Activated CD4-positive, alpha-beta T cell treated with anti-CD3 and anti-CD28 coated beads for 36 hours (primary cell): ENCODE results near the gene P2RX4. TPM values are rescaled to one million over a fixed set of nuclear protein-coding genes. Genes with fewer than 3 reads are reported as not detected.
"Not testable (repeated sequence)": the region's sequence is repeated elsewhere in the genome, so short reads cannot be mapped to it uniquely, and the experiment has no call there.

Experiments
- ATAC-seq: fragments of 200-7000 bp; cut with Tn5 transposase; one replicate; pipeline ENCODE4 v1.10.0; 2021; ENCODE audit warnings: mild to moderate bottlenecking, moderate library complexity
- CTCF ChIA-PET: fragments of 350-600 bp; sonication (Branson Sonifier 250); formaldehyde crosslinking; loops from one replicate; lab custom pipeline; 2021; ENCODE audit warnings: antibody characterized with exemption; lab: Charles Lee
- POLR2A ChIA-PET: fragments of 350-600 bp; sonication (Branson Sonifier 250); formaldehyde crosslinking; loops from one replicate; lab custom pipeline; 2021; ENCODE audit warnings: antibody characterized with exemption, inconsistent platforms; lab: Charles Lee
- DNase-seq: peaks from one replicate; pipeline ENCODE4 v3.0.0-alpha.2; 2020
- H3K27ac Mint-ChIP-seq: one replicate; pipeline ENCODE4 v1.8.0; 2021; ENCODE audit warnings: mixed read lengths
- H3K27me3 Mint-ChIP-seq: one replicate; pipeline ENCODE4 v1.8.0; 2021; ENCODE audit warnings: mixed read lengths
- H3K36me3 Mint-ChIP-seq: one replicate; pipeline ENCODE4 v1.8.0; 2021; ENCODE audit warnings: low read depth, mixed read lengths
- H3K4me1 Mint-ChIP-seq: one replicate; pipeline ENCODE4 v1.8.0; 2021; ENCODE audit warnings: mixed read lengths
- H3K4me3 Mint-ChIP-seq: one replicate; pipeline ENCODE4 v1.8.0; 2021; ENCODE audit warnings: mild to moderate bottlenecking, moderate library complexity, mixed read lengths
- H3K9me3 Mint-ChIP-seq: one replicate; pipeline ENCODE4 v1.8.0; 2021; ENCODE audit warnings: low read depth, mixed read lengths
- intact Hi-C, 2 experiments: fragments of 100-400 bp; cut with DNase I in 1 of 2; cut with micrococcal nuclease in 1 of 2; formaldehyde crosslinking; loops; one replicate each; pipeline versions ENCODE4 v1.14.2 to v1.15.1; 2022 to 2024; cut with DNase I, micrococcal nuclease
- total RNA-seq, 2 experiments: library from RNA; stranded (reverse); gene quantifications; one replicate each; pipeline ENCODE4 v1.2.3, GENCODE V29; 2021

Gene P2RX4
- total RNA-seq, 2 experiments from 2014 or later = 21.2 to 21.6 TPM

DNA sequence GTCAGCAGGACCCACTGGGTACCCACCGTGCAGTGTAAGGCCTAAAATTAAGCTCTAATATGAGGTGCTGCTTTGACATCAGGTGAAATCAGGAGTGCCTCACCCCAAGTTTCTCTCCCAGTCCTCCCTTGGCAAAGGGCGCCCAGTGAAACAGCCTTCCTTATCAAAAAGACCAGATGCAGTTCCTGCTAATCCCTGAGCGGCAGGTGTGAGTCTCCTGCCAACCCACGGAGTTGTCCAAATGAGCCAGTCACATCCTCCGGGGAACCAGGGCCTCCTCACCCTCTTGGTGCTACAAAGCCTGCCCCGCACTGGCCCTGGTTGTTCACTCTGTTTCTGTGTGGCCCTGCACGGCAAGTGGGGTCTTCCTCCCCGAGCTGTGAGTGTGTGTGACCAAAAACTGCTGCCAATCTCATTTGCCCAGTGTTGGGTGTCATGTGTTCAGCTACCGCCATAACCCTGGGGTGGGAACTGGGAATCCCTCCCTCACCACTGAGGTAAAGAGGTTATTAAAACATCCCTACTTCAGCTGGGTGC lies 20.2 kb upstream of the P2RX4 start:
- POLR2A ChIA-PET = no interaction called here
- ATAC-seq (no peak), DNase-seq (no peak)
- Mint-ChIP-seq H3K4me1 (no peaks in the 10 kb centered on the region), H3K27ac (no peak overlapping the region), H3K36me3 (peaks cover 3% of the 10 kb centered on the region), H3K27me3 (no peaks in the 10 kb centered on the region), H3K4me3 (no peak overlapping the region), H3K9me3 (no peaks in the 10 kb centered on the region)
- intact Hi-C loops = no loop called here
- CTCF ChIA-PET = interaction anchor here (1.0 kb wide), 1 partner anchor 87 kb away, joined by 4 read pairs; no protein-coding TSS in a partner anchor

DNA sequence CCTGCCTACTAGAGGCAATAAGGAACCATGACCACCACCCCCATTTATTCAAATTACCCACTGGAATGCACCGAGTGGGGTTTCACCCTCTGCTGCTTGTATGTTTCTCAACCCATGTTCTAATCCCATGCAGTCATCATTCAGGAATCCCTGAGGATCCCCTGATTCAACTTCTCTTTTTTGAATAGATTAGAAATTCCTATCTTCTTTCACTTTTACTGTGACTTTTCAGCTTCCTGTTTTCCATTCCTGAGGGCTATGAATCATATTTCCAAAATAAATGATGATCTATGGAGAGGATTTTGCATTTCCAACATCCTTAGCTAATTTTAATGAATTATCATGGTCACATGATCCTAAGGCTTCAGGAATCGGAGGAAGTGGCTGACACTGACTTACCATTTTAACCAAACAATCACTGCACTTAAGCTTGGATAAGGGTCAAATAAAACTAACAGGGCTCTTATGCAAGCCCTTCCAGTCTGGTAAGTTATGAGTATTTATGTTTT lies 19.4 kb upstream of the P2RX4 start:
- CTCF ChIA-PET = interaction anchor here (0.7 to 1.5 kb wide), 4 partner anchors 34 to 131 kb away, joined by 3 to 5 read pairs (median 3); no protein-coding TSS in a partner anchor
- H3K36me3 Mint-ChIP-seq = no peaks in the 10 kb centered on the region
- H3K4me1 Mint-ChIP-seq = no peaks in the 10 kb centered on the region

DNA sequence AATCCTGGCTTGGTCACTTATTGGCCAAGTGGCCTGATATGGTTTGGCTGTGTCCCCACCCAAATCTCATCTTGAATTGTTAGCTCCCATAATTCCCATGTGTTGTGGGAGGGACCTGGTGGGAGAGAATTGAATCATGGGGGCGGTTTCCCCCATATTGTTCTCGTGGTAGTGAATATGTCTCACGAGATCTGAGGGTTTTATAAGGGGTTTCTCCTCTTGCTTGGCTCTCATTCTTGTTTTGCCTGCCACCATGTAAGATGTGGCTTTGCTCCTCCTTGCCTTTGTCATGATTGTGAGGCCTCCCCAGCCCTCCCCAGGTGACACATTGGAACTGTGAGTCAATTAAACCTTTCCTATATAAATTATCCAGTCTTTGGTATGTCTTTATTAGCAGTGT lies 18.8 kb upstream of the P2RX4 start:
- Mint-ChIP-seq H3K27ac (no peak overlapping the region), H3K4me3 (no peak overlapping the region), H3K9me3 (no peaks in the 10 kb centered on the region), H3K27me3 (no peaks in the 10 kb centered on the region), H3K4me1 (no peaks in the 10 kb centered on the region), H3K36me3 (no peaks in the 10 kb centered on the region)
- intact Hi-C loops = no loop called here
- ATAC-seq (no peak), DNase-seq (no peak)
- CTCF ChIA-PET = interaction anchor here (0.6 to 1.6 kb wide), 8 partner anchors 8 to 222 kb away, joined by 3 to 7 read pairs (median 3); no protein-coding TSS in a partner anchor
- POLR2A ChIA-PET = no interaction called here

More for the DNA sequence above, 19.4 kb upstream of the P2RX4 start:
- Mint-ChIP-seq H3K9me3 (no peaks in the 10 kb centered on the region), H3K27ac (no peak overlapping the region), H3K27me3 (no peaks in the 10 kb centered on the region), H3K4me3 (no peak overlapping the region)
- POLR2A ChIA-PET = no interaction called here
- no peak for DNase-seq
- no peak for ATAC-seq
- intact Hi-C loops = no loop called here

DNA sequence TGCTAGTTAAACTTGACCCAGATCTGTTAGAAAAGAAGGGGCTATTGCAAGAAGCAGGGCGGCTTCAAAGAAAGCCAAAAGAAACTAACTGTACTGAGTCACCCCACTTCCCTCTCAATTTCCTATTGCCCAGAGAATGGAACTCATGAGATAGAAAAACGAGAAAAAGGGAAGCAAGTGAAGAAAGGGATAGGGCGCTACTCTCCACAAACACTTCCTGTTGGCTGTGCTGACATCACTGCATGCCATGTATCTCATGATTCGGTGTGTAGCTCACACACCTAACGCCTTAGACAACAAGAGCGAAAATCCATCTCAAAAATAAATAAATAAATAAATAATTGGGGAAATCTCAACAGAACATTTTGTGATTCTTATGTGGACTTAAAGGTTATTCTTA lies 13.0 kb upstream of the P2RX4 start:
- no peak overlapping the region for H3K27ac Mint-ChIP-seq
- no peaks in the 10 kb centered on the region for H3K9me3 Mint-ChIP-seq
- peaks cover 12% of the 10 kb centered on the region for H3K4me1 Mint-ChIP-seq
- DNase-seq (no peak), ATAC-seq (peak; percentile 75)
- H3K27me3 Mint-ChIP-seq = no peaks in the 10 kb centered on the region
- CTCF ChIA-PET = interaction anchor here (0.6 to 1.3 kb wide), 5 partner anchors 10 to 614 kb away, joined by 3 to 4 read pairs (median 3); no protein-coding TSS in a partner anchor
- no peak overlapping the region for H3K4me3 Mint-ChIP-seq
- intact Hi-C loops = no loop called here
- H3K36me3 Mint-ChIP-seq = no peaks in the 10 kb centered on the region
- POLR2A ChIA-PET = no interaction called here

DNA sequence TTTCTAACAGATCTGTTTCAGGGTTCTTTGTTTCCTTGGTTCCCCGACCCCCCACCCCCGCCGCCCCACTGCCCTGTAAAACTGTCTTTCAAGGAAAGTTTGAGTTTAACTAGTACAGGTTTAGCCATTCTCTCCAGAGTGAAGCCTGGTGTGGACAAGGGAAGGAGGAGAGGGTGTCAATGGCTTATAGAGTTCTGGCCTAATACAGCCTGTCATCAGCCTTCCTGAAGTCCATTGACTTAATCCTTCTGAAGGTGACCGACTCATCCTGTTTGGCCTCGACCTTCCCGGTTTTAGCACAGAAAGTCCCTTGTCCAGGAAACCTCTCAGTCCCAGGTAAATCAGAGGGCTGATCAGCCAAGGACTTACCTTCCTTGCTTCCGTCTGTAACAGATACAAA lies 11.0 kb upstream of the P2RX4 start:
- Mint-ChIP-seq H3K4me3 (no peak overlapping the region), H3K9me3 (no peaks in the 10 kb centered on the region), H3K27me3 (no peaks in the 10 kb centered on the region), H3K27ac (no peak overlapping the region), H3K4me1 (peaks cover 12% of the 10 kb centered on the region), H3K36me3 (no peaks in the 10 kb centered on the region)
- ChIA-PET POLR2A (no interaction called here), CTCF (interaction anchor here (1.2 kb wide), 1 partner anchor 137 kb away, joined by 3 read pairs; no protein-coding TSS in a partner anchor)
- ATAC-seq = no peak
- DNase-seq = no peak
- intact Hi-C loops = no loop called here

DNA sequence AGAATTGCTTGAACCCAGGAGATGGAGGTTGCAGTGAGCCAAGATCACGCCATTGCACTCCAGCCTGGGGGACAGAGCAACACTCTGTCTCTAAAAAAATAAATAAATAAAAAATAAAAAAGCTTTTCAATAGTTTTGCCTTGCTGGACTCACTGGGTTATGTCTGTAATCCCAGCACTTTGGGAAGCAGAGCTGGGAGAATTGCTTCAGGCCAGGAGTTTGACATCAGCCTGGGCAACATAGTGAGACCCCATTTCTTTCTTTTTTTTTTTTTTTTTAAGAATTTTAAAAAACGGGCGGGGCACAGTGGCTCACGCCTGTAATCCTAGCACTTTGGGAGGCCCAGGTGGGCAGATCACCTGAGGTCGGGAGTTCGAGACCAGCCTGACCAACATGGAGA lies 8.8 kb upstream of the P2RX4 start:
- H3K36me3 Mint-ChIP-seq, DNase-seq, CTCF ChIA-PET, intact Hi-C loops, H3K9me3 Mint-ChIP-seq, H3K4me3 Mint-ChIP-seq, ATAC-seq, H3K27me3 Mint-ChIP-seq, H3K27ac Mint-ChIP-seq, POLR2A ChIA-PET: not testable (repeated sequence)
- H3K4me1 Mint-ChIP-seq = peaks cover 19% of the 10 kb centered on the region

DNA sequence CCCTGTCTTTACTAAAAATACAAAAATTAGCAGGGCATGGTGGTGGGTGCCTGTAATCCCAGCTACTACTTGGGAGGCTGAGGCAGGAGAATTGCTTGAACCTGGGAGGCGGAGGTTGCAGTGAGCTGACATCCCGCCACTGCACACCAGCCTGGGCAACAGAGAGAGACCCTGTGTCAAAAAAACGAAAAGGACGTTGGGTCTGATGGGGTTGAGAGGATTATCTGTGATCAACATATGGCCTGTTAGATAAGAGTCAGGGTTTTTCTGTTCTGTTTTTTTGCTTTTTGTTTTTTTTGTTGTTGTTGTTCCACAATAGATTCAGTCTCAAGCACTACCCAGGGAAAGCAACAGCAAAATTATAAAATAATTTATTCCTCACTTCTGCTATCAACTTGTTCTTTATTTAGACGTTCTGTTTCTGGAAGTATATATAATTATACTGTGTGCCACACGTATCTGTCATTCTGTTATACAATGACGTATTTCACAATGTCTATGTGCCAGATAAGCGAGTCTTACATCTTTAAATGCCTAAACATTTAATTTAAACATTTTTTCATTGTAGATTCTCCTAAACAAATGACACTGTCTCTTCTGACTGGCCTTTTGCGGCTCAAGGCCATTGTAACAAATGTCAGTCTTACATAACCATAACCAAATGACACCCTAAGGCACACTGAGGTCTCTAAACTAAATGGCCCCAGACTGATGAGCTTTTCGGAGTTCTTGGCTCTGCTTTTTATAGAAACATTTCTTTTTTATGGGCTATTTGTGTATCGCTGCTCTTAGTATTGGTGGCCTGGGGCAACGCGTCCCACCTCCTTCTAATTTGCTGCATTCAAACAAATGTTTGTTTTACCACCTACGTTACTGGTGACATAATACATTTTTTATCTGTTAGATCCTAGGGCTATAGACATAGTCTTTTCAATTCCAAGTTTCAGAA lies 7.2 kb upstream of the P2RX4 start:
- ATAC-seq (no peak), DNase-seq (no peak)
- intact Hi-C loops = no loop called here
- no peaks in the 10 kb centered on the region for H3K27me3 Mint-ChIP-seq
- no peaks in the 10 kb centered on the region for H3K36me3 Mint-ChIP-seq
- H3K4me1 Mint-ChIP-seq = peaks cover 13% of the 10 kb centered on the region
- H3K9me3 Mint-ChIP-seq = no peaks in the 10 kb centered on the region
- CTCF ChIA-PET = interaction anchor here (0.6 kb wide), 2 partner anchors 208 to 296 kb away, joined by 4 read pairs; no protein-coding TSS in a partner anchor
- no peak overlapping the region for H3K4me3 Mint-ChIP-seq
- no peak overlapping the region for H3K27ac Mint-ChIP-seq
- POLR2A ChIA-PET = no interaction called here

DNA sequence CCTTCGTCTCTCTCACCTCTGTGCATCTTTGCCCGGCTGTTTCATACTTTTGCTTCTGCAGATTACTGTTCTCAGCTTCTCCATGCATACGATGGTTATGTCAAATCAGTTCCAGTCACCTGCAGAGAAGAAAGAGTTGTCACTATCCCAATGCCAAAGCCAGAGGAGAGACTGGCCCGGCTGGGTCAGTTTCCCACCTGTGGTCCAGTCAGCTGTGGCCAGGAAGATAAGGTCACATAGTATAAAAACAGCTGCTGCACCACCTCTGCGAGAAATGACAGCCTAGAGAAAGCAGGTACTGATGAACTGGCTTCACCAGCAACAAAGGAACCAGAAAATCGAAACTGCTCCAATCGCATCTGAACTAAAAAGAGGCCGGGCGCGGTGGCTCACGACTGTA lies 6.4 kb upstream of the P2RX4 start:
- Mint-ChIP-seq H3K27ac (no peak overlapping the region), H3K27me3 (no peaks in the 10 kb centered on the region), H3K36me3 (no peaks in the 10 kb centered on the region), H3K4me1 (peaks cover 7% of the 10 kb centered on the region), H3K9me3 (no peaks in the 10 kb centered on the region), H3K4me3 (no peak overlapping the region)
- intact Hi-C loops = no loop called here
- ChIA-PET CTCF (no interaction called here), POLR2A (no interaction called here)
- no peak for DNase-seq
- no peak for ATAC-seq

DNA sequence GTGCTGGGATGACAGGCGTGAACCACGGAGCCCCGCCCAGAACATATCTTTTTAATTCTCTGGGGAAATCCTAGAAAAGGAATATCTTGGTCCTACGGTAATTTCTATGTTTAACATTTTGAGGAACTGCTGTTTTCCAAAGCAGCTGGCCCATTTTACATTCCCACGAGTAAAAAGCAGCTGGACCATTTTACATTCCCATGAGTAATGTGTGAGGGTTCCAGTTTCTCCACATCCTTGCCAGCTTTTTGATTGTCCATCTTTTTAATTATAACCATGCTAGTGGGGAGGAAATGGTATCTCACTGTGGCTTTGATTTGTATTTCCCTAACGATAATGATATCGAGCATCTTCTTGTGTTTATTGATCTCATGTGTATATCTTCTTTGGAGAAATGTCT lies 4.4 kb upstream of the P2RX4 start:
- Mint-ChIP-seq H3K9me3 (no peaks in the 10 kb centered on the region), H3K4me3 (no peak overlapping the region), H3K27ac (no peak overlapping the region), H3K36me3 (no peaks in the 10 kb centered on the region), H3K4me1 (peaks cover 10% of the 10 kb centered on the region), H3K27me3 (no peaks in the 10 kb centered on the region)
- POLR2A ChIA-PET = no interaction called here
- intact Hi-C loops = no loop called here
- CTCF ChIA-PET = no interaction called here
- no peak for ATAC-seq
- DNase-seq = no peak

DNA sequence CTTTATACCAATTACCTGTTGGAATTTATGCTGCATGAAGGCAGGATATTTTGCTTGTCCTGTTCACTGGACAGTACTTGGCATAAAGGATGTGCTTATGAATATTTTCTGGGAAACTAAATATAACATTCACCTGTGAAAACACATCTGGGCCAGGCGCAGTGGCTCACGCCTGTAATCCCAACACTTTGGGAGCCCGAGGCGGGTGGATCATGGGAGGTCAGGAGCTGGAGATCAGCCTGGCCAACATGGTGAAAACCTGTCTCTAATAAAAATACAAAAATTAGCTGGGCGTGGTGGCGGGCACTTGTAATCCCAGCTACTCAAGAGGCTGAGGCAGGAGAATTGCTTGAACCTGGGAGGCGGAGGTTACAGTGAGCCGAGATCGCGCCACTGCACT lies 1.4 kb upstream of the P2RX4 start:
- H3K27me3 Mint-ChIP-seq, H3K9me3 Mint-ChIP-seq, H3K27ac Mint-ChIP-seq, intact Hi-C loops, ATAC-seq, DNase-seq, H3K36me3 Mint-ChIP-seq, CTCF ChIA-PET: not testable (repeated sequence)
- Mint-ChIP-seq H3K4me1 (peaks cover 27% of the 10 kb centered on the region), H3K4me3 (peak overlapping the region; percentile 79)
- POLR2A ChIA-PET = interaction anchor here (0.6 to 0.8 kb wide), 3 partner anchors 18 to 407 kb away, joined by 3 to 5 read pairs (median 3); no protein-coding TSS in a partner anchor

DNA sequence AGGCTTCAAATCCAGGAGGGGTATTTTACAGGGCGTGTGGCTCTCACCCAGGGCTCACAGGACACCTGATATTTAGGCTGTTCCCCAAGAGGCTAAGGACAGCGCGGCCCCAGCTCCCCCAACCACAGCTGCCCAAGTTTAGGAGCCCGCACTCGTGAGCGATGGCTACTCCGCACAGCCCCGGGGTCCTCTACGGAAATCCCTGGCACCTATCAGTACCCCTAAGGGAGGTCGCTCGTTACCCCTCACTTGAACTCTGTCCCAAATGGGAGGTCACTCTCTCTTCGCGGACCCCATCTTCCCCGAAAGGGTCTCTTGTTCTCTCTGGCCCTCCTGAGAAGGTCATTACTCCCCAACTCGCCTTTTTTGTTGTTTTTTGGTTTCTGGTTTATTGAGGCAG lies 708 bp upstream of the P2RX4 start:
- no peaks in the 10 kb centered on the region for H3K27me3 Mint-ChIP-seq
- no peak for ATAC-seq
- intact Hi-C loops = no loop called here
- DNase-seq = no peak
- ChIA-PET CTCF (no interaction called here), POLR2A (interaction anchor here (0.6 kb wide), 2 partner anchors 22 to 406 kb away, joined by 3 read pairs; no protein-coding TSS in a partner anchor)
- no peaks in the 10 kb centered on the region for H3K9me3 Mint-ChIP-seq
- H3K36me3 Mint-ChIP-seq = peaks cover 9% of the 10 kb centered on the region
- peak overlapping the region; percentile 78 for H3K27ac Mint-ChIP-seq
- H3K4me3 Mint-ChIP-seq = peak overlapping the region; percentile 79
- H3K4me1 Mint-ChIP-seq = peaks cover 28% of the 10 kb centered on the region
